HG03039 (cell line): ENCODE measurements around the gene ELMO1.

Source experiments
- ATAC-seq: cut with Tn5 transposase; IDR thresholded peaks from one replicate; pipeline ENCODE4 v1.9.1; 2021; ENCODE audit warnings: mild to moderate bottlenecking, moderate library complexity; ENCODE audit not compliant: unreplicated experiment

The ELMO1 gene

DNA sequence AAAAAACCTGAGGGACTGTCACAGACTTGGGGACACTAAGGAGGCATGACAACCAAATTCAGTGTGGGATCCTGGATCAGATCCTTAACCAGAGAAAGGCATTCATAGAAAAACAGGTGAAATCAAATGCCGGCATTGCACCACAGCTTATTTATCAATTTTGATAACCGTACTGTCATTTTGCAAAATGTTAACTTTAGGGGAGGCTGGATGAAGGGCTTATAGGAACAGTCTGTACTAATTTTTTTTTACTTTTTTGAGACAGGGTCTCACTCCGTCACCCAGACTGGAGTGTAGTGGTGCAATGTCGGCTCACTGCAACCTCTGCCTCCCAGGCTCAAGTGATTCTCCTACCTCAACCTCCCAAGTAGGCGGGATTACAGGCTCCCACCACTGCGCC lies 217.1 kb downstream of the ELMO1 start:
- ATAC-seq = no peak

DNA sequence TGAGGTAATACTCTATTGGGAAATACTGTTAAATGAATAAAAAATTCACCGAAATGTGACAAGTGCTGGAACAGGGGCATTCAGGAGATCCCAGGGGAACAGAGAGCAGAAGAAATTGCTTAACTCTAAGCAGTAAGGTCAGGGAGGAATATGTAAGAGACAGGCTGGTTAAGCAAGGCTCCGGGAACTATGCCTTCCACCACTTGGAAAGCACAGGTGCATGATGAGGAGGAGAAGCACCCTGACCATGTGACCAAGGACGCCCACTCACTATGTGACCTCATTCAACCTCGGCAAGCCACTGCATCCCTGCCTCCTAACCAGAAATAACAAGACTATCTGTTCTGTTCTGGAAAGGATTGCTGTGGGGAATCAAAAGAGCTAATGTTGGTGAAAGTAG lies 218.4 kb downstream of the ELMO1 start:
- ATAC-seq = no peak

DNA sequence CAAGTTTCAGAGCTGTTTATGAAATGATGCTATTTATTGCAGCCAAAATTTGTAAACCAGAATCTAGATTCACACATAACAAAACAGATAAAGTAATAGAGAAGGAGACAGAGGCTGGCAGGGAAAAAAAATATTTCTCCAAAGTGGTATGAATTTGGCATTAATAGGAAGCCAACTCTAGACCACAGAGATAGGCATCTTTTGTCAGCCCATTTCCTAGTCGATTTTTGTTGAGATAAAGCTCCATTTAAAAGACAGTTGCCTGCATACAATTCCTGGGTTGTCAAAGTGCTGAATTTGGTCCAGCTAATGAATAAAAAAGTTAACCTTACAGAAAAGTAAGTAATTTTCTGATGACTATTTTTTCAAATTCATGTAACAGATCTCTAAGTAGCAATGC lies 219.3 kb downstream of the ELMO1 start:
- no peak for ATAC-seq

DNA sequence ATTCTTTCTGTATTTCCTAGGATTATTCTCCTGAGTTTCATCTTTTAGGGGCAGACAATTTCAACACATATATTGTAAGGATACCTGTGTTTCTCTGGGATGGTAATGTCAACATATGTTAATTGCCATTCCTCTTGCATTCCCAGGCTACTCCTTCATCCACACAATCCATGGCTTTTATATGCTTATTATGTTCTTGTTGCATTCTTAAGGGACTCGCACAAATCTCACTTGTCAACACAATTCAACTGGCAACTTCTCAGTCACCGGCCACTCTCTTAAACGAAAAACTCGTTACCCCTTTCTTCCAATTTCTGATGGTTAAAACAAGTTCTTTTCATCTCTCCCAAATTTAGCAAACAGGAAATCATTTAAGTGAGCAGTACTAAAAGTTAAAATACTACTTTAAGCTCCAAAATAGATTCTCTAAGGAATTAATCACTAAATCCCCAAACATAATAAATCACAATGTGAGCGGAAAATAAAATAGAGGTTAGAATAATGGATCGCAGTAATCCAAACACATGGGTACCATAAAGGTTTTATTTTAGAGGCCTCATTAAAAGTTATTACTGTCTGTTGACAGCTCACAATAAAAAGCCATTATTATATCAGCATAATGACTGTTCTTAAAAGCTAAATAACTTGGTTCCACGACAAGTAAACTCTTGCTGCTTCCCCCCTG lies 223.2 kb downstream of the ELMO1 start:
- no peak for ATAC-seq

DNA sequence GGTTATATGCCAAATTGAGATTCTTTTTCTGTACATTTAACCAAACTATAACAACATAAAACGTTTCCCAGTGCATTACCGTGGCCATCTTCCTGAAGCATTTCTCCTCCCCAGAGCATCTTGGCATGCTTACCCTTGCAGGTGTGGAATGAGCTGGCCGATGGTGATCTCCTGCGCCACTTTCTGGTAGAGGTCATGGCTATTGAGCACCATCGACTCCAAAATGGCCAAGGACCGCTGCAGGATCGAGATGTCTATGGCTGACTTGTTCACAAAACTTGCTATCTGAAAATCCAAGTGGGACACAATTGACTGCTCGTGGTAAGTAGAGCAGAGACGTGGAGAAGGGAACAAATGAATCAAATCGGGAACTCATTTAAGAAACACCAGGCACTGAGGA lies 223.9 kb downstream of the ELMO1 start:
- no peak for ATAC-seq

DNA sequence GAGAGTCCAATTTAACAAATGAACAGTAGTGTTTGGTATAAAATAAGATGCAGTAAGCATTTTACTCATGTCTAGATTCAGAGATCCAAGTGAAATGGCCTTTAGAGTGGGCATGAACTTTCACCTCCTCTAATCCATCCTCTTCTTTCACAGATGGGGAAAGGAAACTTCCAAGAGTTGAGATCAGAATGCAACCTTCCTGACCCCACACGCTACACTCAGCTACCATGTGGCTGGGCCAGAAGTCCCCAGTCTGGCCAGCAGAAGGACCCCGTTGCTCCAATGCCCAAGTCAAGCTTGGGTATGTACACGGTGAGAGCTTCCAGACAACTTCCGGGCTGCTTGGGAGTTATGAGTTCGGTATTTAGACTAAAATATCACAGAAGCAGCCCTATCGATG lies 228.0 kb downstream of the ELMO1 start:
- ATAC-seq = no peak

DNA sequence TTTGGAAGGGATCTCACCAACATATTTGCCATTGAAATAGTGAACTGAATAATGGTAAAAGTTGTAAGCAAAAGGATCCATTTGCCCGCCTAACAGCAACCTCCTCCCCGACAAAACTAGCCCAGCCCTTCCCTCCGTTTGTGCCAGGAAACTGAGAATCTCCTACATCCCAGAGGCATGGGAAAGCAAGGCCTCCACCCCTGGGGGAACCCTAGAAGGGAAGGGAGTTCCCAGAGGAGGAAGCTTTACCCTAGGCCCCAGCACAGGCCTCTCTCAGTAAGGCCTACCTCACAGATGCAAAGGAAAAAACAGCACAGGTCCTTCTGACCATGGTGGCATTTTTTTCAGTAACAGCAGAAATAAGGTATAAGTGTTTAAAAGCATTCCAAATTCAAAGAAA lies 229.7 kb downstream of the ELMO1 start:
- ATAC-seq = no peak

DNA sequence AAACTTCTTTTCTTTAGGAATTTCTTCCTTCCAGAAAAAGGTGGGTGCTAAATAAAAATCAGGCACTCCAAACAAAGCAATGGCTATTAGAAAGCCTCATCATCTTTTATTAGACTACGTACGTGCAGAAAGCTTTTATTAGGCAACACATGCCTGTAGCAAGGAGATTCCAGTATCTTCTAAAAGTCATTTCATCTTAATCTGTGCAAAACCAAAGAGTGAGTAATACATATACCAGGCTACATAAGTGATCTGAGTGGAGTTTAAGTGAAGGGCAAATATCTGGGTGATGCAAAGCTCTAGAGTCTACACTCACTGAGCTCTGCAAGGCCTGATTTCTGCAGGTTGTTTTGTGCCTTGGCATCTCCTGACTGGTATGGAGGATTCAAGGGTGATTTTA lies 231.7 kb downstream of the ELMO1 start:
- no peak for ATAC-seq

DNA sequence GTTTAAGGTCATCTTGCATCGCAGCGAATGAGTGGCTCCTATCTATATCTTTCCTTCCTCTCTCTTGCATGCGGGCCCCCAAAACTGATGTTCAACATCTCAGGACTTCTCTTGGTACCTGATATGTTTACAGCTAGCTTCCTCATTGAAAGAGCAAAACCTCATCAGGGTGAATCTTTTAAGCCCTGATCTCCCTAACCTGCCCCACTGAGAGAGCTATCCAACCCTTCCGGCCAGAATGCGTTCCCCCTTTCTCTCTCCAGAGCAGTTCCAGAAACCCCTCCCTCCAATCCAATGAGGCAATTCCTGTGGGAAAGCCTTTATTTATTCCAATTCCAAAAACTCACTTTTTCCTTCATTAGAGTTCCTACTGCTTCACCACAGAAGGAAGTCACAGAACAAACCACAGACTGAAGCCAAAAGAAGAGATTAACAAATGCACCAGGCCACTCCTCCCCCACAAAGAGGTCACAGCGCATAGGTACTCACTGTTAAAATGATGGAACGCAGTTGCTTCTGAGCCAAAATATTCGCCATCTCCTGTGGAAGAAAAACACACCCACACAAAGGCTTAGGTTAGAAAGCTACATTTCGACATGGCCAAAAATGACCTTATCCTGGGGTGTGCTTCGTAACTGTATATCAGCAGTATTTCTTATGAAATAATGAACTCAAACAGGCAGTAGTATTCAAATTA lies 232.4 kb downstream of the ELMO1 start:
- no peak for ATAC-seq

DNA sequence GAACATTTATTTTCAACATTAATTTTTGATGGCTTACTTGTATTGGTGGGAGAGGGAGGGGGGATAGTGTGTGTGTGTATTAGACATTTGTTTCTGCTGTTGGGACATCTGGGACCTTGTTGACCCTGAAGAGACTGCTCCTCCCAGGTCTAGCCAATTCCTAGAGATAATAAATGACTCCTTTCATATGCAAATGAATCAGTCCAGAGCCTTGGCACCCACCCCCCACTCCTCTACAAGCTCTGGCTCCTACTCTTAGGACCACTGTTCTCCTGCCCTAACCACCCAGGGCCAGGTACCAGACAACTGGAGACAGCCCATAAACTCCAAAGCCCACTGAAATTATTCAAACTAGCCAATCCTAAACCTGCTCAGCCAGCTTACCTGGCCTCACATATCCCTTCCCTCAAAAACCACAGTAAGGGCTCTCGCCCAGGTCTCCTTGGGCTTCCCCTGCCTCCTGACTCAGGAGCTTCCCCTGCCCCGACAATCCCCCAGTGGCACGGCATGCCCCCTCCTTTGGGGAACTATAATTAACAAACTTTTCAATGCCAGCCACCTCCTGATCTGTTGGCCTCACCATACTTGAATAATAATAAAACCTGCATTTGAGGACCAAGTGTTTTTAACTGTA lies 233.3 kb downstream of the ELMO1 start:
- no peak for ATAC-seq

DNA sequence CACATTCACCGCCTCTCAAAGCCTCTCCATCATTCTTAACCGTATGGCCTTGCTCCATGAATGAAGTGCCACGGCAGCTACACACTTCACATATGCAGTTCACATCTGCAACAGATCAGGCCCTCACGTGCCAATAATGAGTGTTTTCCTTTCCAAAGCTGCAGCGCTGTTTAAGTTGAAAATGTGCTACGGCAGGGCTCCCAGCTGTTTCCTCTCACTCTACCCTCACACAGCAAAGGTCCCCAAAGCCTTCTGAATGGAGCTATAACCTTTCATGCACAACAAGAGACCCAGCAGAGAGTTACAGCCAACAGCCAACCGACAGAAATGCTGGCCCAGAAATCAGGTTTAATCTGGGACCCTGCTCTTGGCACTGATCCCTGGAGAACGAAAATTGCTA lies 236.1 kb downstream of the ELMO1 start:
- no peak for ATAC-seq

DNA sequence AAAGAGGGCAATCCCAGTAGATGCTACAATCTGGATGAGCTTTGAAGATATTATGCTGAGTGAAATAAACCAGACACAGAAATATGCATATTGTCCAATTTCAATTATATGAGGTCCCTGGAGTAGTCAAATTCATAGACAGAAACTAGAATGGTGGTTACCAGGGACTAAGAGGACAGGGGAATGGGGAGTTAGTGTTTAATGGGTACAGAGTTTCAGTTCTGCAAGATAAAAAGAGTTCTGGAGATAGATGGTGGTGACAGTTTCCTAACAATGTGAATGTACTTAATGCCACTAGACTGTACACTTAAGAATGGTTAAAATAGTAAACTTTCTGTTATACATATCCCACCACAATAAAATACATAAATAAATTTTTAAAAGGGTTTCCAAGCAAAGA lies 236.6 kb downstream of the ELMO1 start:
- ATAC-seq = no peak

DNA sequence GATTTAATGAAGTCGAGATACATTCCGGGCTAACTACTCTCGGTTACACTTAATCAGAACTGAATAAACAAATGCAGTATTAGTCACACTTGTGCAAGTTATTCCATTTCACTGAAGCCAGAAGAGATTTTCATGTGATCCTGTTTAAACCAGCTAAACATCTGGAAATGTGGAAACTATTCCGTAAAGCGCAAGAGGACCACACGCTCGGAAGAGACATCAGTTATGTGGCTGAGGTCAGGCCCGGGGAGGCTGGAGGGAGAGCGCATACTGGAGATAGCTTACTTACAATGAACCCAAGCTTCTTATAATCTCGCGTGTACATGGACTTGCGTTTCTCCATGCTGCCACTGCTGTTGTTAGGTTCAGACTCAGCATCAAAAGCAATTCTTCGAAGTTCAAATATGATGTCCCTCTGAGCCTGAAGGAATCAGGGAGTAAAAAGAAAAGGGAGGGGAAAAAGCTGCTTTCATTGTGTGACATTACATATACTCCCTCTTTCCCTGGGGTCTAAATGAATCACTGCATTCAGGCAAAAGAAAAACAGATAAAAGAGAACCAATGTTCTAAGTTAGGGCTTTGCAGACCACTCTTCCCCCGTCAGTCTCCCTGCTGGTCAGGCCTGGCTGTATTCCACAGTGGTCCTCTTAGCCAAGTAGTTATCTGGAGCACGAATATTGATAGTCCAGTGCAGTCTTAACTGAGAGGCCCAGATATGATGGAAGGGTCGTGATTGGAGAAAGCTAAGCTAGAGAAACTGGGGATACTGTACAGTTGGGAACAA lies 237.4 kb downstream of the ELMO1 start:
- no peak for ATAC-seq

DNA sequence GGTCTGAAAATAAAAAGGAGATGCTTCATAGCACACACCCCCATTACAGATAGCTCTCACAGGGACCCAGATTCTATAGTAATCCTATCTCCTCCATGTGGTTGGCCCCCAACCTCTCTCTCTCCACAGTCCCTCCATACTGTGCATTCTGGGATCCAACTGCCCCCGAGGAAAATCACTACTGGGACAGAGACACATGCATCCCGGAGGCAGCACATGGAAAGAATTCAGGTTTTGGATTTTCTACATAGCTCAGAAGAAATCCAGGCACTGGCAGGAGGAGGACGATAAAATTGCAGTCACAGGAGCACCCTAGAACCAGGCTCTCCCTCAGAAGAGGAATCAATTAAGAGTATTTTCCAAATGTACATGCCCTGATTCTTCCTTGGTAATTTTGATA lies 239.5 kb downstream of the ELMO1 start:
- ATAC-seq = no peak

DNA sequence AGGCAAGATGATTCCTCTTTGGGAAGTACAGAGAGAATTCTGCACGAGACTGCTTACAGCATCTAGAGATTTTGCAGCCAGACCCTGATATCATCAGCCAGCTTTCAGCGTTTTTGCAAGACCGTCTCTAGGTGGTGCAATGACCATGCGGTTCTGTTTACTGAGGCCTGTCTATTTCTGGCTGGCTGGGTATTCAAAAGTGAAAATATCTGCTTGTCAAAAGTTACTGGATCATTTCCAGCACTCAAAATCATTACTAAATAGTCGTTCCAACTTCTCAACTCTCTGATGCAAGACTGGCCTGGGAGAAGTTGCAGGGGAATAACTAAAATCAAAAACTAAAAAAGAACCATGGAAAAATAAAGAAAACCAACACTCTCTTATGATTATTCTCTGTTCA lies 240.1 kb downstream of the ELMO1 start:
- ATAC-seq = peak; percentile 61

DNA sequence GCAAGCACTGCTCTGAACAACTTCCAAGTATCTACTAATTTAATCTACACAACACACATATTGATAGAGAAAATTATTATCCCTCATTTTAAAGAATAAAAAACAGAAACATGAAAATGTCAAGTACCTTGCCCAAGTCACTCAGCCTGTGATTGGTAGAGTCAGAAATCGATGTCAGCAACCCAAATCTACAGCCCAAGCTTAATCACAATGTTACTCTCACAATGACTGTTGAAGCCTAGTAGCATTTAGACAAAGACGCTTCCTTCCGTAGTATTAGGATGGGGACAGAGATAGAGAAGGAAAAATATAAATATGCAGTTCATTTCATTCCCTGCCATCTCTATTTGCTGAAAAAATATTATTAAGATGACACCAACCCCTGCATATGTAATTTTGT lies 242.5 kb downstream of the ELMO1 start:
- no peak for ATAC-seq

DNA sequence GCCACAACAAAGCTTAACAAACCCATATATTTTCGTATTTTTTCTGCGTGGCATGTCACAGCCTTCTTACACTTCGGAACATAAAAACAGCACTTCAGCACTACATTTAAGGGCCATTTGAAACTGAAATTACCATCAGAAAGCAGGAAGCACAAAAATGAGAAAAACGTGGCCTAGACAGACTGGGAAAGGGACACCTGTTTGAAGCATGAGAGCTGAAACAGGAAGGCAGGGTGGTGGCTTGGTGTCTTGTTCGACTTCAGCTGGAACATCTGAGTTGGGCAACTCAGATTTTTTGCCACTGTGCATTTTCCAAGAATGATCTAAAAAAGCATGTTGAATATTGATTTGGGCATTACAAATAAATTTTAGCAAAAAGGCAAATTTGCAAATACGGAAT lies 243.2 kb downstream of the ELMO1 start:
- ATAC-seq = no peak

DNA sequence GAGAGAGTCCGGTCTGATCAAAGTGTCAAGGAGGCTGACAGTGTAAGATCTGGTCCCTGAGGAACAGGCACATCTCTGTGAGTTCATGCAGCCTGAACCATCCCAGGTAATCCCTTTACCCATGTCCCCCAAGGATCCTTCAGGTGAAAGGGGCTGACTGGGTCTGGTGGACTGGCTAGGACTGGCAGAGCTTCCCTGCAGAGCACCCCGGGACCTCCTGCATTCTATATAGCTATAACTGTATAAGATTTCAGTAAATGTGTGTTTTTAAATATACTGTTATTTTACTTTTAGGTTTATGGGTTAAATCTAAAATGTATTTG lies 246.8 kb downstream of the ELMO1 start:
- ATAC-seq = no peak

DNA sequence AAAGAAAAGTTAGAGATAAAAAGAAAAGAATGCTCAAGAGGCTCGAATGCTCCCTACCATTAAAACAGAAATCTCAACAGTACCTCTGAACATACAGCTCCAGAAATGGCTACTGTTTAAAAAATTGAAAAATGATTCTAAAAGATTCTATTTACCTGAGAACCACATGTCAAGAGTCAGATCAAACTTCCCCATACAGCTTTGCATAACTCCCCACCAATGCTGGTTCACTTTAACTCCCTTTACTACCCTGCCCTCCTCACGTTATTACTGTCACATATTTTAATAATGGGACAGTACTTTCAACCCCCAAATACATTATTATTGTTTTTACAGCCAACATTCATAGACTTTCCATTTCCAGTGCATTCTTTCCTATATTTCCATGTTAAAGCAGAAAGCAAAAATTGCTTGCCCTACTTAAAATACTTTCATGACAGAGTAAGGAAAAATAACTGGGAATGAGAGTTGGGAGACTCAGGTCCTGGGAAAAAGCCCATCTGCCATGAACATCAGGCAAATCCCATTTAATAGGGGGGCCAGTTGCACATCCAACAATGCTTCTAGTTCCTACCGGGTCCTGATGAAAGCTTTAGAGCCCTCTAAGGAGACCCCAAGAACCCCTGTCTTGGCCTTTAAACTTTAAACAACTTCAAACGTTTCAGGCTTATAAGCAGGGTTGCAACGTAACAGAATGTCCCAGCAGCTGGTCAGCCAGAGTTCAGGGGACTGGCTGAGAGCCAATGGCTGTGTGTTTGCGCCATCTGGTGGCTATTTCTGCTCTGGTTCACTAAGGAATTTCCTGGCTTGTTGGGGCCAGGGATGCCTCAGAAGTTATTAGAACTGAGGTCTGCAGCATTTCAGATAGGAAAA lies 247.4 kb downstream of the ELMO1 start:
- ATAC-seq = no peak

DNA sequence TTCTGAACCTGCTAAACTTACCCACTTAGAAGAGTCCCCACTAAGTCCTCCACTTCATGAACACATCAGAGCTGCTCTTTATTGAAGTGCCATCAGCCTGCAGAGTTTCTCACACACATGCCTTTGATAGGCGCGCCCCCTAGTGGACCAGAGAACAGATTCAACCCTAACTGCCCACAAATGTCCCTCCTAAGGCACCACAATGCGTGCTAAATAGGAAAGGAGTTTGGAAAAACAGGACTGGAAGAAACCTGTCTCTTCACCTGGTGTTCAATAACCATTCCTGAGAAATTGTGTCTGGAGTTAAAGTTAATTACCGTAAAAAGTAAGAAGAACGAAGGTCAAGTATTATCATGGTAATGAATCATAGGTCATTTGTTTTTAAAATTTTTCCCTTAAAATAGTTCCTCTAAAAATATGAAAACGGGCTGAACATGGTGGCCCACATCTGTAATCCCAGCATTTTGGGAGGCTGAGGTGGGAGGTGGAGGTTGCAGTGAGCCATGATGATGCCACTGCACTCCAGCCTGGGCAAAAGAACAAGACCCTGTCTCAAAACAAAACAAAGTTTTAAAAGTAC lies 249.7 kb downstream of the ELMO1 start:
- ATAC-seq = no peak
